DOHH2 (cell line): ENCODE measurements around the gene KIF18B.
A peak's percentile ranks its signal among the peaks of the same experiment; 100 is the strongest.

Source experiments
- H3F3A ChIP-seq: fragments of 200-600 bp; sonication (generic), shearing (Covaris generic); 2 replicates; pipeline ENCODE4 v1.6.0; 2016; ENCODE audit warnings: antibody characterized with exemption, mild to moderate bottlenecking; ENCODE audit not compliant: control insufficient read depth, insufficient read depth
- H3K27ac ChIP-seq: fragments of 200-600 bp; sonication (generic); 2 replicates; pipeline ENCODE4 v1.5.1; 2014; ENCODE audit warnings: low read depth, mild to moderate bottlenecking, low read length, moderate library complexity
- H3K27me3 ChIP-seq: fragments of 200-600 bp; sonication (generic); 2 replicates; pipeline ENCODE4 v1.6.1; 2014; ENCODE audit warnings: mild to moderate bottlenecking, low read length, mixed read lengths; ENCODE audit not compliant: control insufficient read depth
- H3K36me3 ChIP-seq: fragments of 200-600 bp; sonication (generic); 2 replicates; pipeline ENCODE4 v1.6.1; 2014; ENCODE audit warnings: mild to moderate bottlenecking, low read length, moderate library complexity, mixed read lengths; ENCODE audit not compliant: control insufficient read depth
- H3K4me1 ChIP-seq: fragments of 200-600 bp; sonication (generic); 2 replicates; pipeline ENCODE4 v1.6.1; 2014; ENCODE audit warnings: mild to moderate bottlenecking, low read length, mixed read lengths; ENCODE audit not compliant: control insufficient read depth
- H3K4me2 ChIP-seq: fragments of 200-600 bp; sonication (generic); 2 replicates; pipeline ENCODE4 v1.6.0; 2014; ENCODE audit warnings: mild to moderate bottlenecking, low read length, moderate library complexity
- H3K4me3 ChIP-seq: fragments of 200-600 bp; sonication (generic); 2 replicates; pipeline ENCODE4 v1.5.1; 2014; ENCODE audit warnings: mild to moderate bottlenecking, low read length, mixed read lengths
- H3K79me2 ChIP-seq: fragments of 200-600 bp; sonication (generic); 2 replicates; pipeline ENCODE4 v1.6.1; 2014; ENCODE audit warnings: mild to moderate bottlenecking, low read length, mixed read lengths; ENCODE audit not compliant: control insufficient read depth
- H3K9me2 ChIP-seq: fragments of 200-600 bp; sonication (generic); replicated peaks from 2 replicates; pipeline ENCODE4 v1.6.1; 2014; ENCODE audit warnings: mild to moderate bottlenecking, low read length, mixed read lengths; ENCODE audit not compliant: control insufficient read depth
- H3K9me3 ChIP-seq: fragments of 200-600 bp; sonication (generic); 2 replicates; pipeline ENCODE4 v1.6.1; 2014; ENCODE audit warnings: antibody characterized with exemption, low read length, mixed read lengths; ENCODE audit not compliant: control insufficient read depth, insufficient read depth
- H4K20me1 ChIP-seq: fragments of 200-600 bp; sonication (generic); 2 replicates; pipeline ENCODE4 v1.6.0; 2014; ENCODE audit warnings: low read depth, mild to moderate bottlenecking, antibody characterized with exemption, low read length, moderate library complexity; ENCODE audit not compliant: control insufficient read depth, insufficient read depth
- EZH2phosphoT487 ChIP-seq: fragments of 200-600 bp; sonication (generic); IDR thresholded peaks from 2 replicates; pipeline ENCODE4 v1.6.1; 2017; ENCODE audit warnings: borderline replicate concordance, mild to moderate bottlenecking, antibody characterized with exemption, low read length, moderate library complexity, mixed read lengths
- TF ChIP-seq, protein P1 (sequence below): fragments of 200-600 bp; sonication (generic); IDR thresholded peaks from one replicate; pipeline ENCODE4 v1.5.1; 2014; ENCODE audit warnings: antibody characterized with exemption, mild to moderate bottlenecking, low read depth, low read length; ENCODE audit not compliant: poor library complexity, severe bottlenecking

The KIF18B gene

GRCh38 chr17:44977814-44978550 is 30.4 kb upstream of the KIF18B start:
- H3K4me1 ChIP-seq, result no peaks in the 10 kb centered on the region

DNA sequence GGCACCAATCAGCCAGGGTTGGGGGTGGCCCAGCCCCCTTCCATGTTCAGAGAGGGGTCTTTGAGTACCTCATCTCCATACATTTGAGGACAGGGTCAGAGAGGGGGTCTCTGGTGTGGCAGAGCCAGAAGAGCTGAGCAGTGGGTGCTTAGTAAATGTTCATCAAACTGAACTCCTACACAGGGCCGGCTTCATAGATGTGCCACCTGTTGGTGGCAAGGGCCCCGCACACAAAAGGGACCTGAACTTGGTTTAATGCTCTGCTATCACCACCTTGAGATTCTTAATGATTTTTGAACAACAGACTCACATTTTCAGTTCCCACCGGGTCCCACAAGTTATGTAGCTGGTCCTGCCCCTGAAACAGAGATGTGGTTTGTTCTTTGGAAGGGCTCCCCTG is 29.5 kb upstream of the KIF18B start:
- Histone ChIP-seq H3K4me3 (no peak overlapping the region), H3K4me2 (no peak overlapping the region), H4K20me1 (no peaks in the 10 kb centered on the region), H3K27ac (no peak overlapping the region), H3K9me3 (no peaks in the 10 kb centered on the region), H3K79me2 (no peaks in the 10 kb centered on the region), H3K36me3 (no peaks in the 10 kb centered on the region), H3K27me3 (peaks cover 66% of the 10 kb centered on the region), H3F3A (no peaks in the 10 kb centered on the region), H3K4me1 (no peaks in the 10 kb centered on the region), H3K9me2 (no peaks in the 10 kb centered on the region)
- no peak for TF ChIP-seq EZH2phosphoT487
- TF ChIP-seq, protein P1, sequence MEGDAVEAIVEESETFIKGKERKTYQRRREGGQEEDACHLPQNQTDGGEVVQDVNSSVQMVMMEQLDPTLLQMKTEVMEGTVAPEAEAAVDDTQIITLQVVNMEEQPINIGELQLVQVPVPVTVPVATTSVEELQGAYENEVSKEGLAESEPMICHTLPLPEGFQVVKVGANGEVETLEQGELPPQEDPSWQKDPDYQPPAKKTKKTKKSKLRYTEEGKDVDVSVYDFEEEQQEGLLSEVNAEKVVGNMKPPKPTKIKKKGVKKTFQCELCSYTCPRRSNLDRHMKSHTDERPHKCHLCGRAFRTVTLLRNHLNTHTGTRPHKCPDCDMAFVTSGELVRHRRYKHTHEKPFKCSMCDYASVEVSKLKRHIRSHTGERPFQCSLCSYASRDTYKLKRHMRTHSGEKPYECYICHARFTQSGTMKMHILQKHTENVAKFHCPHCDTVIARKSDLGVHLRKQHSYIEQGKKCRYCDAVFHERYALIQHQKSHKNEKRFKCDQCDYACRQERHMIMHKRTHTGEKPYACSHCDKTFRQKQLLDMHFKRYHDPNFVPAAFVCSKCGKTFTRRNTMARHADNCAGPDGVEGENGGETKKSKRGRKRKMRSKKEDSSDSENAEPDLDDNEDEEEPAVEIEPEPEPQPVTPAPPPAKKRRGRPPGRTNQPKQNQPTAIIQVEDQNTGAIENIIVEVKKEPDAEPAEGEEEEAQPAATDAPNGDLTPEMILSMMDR, result peak; percentile 26

More at GRCh38 chr17:44977814-44978550, 30.4 kb upstream of the KIF18B start:
- no peaks in the 10 kb centered on the region for H3K9me2 ChIP-seq
- peaks cover 65% of the 10 kb centered on the region for H3K27me3 ChIP-seq
- H4K20me1 ChIP-seq, result no peaks in the 10 kb centered on the region
- H3K4me2 ChIP-seq, result no peak overlapping the region
- H3K36me3 ChIP-seq, result no peaks in the 10 kb centered on the region
- no peaks in the 10 kb centered on the region for H3K9me3 ChIP-seq
- TF ChIP-seq, protein P1, result no peak
- TF ChIP-seq EZH2phosphoT487, result no peak
- no peak overlapping the region for H3K4me3 ChIP-seq
- no peaks in the 10 kb centered on the region for H3F3A ChIP-seq
- no peak overlapping the region for H3K27ac ChIP-seq
- no peaks in the 10 kb centered on the region for H3K79me2 ChIP-seq

DNA sequence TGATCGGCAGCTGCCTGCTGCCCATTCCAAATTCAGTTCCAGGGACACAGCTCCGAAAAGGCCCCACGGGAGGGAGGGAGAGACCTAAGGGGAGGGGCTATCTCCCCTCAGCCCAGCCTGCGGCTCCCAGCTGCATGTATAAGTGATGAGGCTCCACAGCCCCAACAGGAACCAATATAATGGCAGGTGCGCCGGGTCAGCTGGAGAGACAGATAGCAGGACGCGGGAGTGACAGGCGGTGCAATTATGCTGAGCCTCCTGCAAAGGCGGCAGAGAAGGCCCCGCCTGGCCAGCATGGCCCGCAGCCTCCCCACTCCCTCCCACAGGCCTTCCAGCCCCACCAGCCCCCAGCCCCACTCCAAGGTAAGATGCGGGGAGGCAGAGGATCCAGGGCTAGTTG is 28.6 kb upstream of the KIF18B start:
- Histone ChIP-seq H3K27ac (no peak overlapping the region), H3K9me3 (no peaks in the 10 kb centered on the region)

More for the DNA sequence above, 28.6 kb upstream of the KIF18B start:
- Histone ChIP-seq H3K79me2 (no peaks in the 10 kb centered on the region), H3K27me3 (peaks cover 62% of the 10 kb centered on the region), H3K4me2 (no peak overlapping the region), H3F3A (0 out of 2 replicates have a peak, but pooled peaks cover 1% of the 10 kb centered on the region), H3K9me2 (no peaks in the 10 kb centered on the region), H4K20me1 (no peaks in the 10 kb centered on the region), H3K36me3 (no peaks in the 10 kb centered on the region), H3K4me1 (no peaks in the 10 kb centered on the region), H3K4me3 (no peak overlapping the region)
- TF ChIP-seq EZH2phosphoT487, result no peak
- TF ChIP-seq, protein P1, result no peak
